ENCODE measurements around the gene FOXJ1. TPM values are rescaled to one million over a fixed set of nuclear protein-coding genes. Genes with fewer than 3 reads are reported as not detected.
A peak's percentile ranks its signal among the peaks of the same experiment; 100 is the strongest.

FOXJ1 gene
- total RNA-seq, 1 donor = 1.3 TPM

DNA sequence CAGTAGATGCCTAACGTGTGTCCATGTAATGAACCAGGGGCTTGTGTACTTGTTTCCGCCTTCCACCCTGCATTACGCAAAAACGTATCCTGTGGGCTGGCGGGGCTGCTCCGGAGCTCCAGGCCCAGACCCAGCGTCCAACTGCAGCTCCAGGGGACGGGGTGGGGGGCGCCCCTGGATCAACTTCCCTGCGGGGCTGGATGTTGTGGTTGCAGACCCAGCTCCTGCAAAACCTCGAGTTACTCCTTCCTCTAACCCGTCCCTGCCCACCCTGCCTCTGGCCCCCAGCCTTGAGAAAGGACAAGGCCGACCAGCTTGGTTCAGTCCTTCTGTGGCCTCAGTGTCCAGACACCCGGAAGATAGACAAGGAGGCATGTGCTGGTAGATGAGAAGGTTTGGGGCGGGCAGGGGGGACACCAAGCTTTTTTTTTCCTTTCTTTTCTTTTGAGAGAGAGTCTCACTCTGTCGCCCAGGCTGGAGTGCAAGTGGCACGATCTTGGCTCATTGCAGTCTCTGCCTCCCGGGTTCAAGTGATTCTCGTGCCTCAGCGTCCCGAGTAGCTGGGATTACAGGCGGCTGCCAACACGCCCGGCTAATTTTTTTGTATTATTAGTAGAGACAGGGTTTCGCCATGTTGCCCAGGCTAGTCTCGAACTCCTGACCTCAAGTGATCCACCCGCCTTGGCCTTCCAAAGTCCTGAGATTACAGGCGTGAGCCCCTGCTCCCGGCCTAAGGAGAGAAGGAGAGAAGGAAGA is 36.7 kb downstream of the FOXJ1 start:
- Histone ChIP-seq H3K27me3 (ENCODE audit: insufficient read depth, low read length) (no peaks in the 10 kb centered on the region), H3K9me3 (ENCODE audit: low read depth, low read length) (no peaks in the 10 kb centered on the region), H3K4me3 (ENCODE audit: low read length) (peak overlapping the region; percentile 86), H3K4me1 (ENCODE audit: insufficient read depth, low read length) (peaks cover 42% of the 10 kb centered on the region)

DNA sequence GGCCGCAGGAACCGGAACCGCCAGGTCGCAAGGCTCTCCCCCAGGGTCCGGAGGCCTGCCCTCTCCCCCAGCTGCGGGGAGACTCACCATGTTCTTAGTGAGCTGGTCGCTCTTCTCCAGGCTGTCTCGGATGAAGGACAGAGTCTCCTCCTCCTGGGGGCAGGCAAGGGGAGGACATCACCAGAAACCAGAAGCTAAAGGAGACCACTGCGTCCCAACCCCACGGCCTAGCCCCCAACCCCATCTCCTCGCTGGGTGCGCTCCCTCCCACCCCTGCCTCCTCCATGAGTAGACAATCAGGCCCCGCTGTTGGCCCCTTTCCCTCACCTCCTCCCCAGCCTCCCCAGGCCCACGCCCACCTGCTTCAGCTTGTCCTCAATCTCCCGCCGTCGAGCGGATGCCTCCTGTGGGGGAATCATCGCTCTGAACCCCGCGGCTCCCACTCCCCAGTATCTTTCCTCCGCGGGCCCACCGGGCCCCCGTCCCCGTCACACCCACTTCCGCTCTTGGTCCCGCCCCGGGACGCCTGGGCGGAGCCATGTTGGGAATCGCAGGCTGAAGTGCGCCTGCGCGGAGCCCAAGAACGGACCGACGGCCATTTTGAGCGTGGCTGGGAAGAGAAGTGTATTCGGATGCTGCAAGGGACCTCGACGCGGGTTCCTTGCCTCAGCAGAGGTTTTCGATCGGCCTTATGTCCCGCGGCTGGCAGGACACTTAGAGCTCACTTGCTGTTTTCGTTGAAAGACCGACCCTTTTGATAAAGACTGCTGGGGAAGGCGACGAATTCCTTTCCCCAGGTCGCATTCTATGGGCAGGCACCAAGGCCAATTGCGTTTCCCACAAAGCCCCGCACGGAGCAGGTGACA is 37.5 kb downstream of the FOXJ1 start, which contains the start of gene EXOC7:
TSS of gene EXOC7 (minus strand) at position 514 of the 866 bp plus-strand sequence. CDS start at position 419, 95 bp downstream.
- Histone ChIP-seq H3K27me3 (ENCODE audit: insufficient read depth, low read length) (no peaks in the 10 kb centered on the region), H3K4me1 (ENCODE audit: insufficient read depth, low read length) (peaks cover 42% of the 10 kb centered on the region), H3K4me3 (ENCODE audit: low read length) (peak within 1 kb of the TSS; percentile 86), H3K9me3 (ENCODE audit: low read depth, low read length) (no peaks in the 10 kb centered on the region)

DNA sequence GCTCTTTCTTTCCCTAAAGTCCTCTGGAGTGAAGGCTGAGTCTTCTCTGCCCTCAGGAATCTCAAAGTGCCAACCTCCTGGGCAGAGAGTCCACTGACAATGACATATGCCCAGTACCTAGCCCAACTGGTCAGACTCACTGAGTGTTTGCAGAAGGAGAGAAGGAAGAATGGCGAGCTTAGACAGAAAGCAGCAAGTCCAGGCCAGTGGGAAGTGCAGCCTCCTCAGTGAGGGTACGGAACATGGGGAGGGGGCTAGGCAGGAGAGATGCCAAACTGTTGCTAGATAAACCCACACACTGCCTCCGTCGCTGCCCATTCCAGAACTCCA is 38.1 kb downstream of the FOXJ1 start:
- no peaks in the 10 kb centered on the region for H3K27me3 ChIP-seq (ENCODE audit: insufficient read depth, low read length)
- peaks cover 42% of the 10 kb centered on the region for H3K4me1 ChIP-seq (ENCODE audit: insufficient read depth, low read length)
- H3K4me3 ChIP-seq (ENCODE audit: low read length) = peak overlapping the region; percentile 86
- no peaks in the 10 kb centered on the region for H3K9me3 ChIP-seq (ENCODE audit: low read depth, low read length)

DNA sequence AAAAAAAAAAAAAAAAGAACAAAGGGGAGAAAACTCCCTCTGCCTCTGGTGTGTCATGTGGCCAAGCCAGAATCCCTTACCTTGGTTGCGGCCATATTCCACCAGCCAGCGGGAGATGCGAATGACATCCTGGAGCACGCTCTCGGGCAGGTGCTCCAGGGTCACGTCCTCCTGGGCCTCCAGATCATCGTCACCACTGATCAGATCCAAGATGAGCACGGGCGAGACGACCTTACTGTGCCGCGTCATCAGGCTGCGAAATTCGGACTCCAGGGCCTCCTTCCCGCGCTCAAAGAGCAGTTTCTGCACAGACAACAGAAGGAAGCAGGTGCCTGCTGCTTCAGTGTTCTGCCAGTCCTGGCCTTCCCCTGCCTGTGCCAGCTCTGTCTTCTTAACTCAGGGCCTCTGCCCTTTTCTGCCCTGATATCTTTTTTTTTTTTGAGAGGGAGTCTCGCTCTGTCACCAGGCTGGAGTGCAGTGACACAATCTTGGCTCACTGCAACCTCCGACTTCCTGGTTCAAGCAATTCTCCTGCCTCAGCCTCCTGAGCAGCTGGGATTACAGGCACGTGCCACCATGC is 43.2 kb downstream of the FOXJ1 start:
- Histone ChIP-seq H3K27me3 (ENCODE audit: insufficient read depth, low read length) (no peaks in the 10 kb centered on the region), H3K4me1 (ENCODE audit: insufficient read depth, low read length) (peaks cover 13% of the 10 kb centered on the region), H3K4me3 (ENCODE audit: low read length) (no peak overlapping the region), H3K9me3 (ENCODE audit: low read depth, low read length) (no peaks in the 10 kb centered on the region)

DNA sequence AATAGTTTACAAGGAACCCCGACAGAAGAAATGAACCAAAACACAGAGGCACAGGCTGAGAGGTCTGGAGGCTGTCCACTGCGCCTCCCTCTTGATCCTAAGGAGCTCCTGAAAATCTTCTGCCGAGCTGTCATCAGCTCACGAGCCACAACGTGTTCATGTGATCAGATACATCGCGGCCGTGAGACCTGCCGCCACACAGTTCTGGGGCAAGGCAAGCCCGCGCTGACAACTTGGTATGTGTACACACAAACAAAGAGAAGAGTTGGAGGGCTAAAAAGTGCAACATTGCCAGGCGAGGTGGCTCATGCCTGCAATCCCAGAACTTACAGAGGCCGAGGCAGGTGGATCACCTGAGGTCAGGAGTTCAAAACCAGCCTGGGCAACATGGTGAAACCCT is 45.1 kb downstream of the FOXJ1 start:
- H3K9me3 ChIP-seq (ENCODE audit: low read depth, low read length) = no peaks in the 10 kb centered on the region
- no peaks in the 10 kb centered on the region for H3K4me1 ChIP-seq (ENCODE audit: insufficient read depth, low read length)
- H3K27me3 ChIP-seq (ENCODE audit: insufficient read depth, low read length) = no peaks in the 10 kb centered on the region
- no peak overlapping the region for H3K4me3 ChIP-seq (ENCODE audit: low read length)

DNA sequence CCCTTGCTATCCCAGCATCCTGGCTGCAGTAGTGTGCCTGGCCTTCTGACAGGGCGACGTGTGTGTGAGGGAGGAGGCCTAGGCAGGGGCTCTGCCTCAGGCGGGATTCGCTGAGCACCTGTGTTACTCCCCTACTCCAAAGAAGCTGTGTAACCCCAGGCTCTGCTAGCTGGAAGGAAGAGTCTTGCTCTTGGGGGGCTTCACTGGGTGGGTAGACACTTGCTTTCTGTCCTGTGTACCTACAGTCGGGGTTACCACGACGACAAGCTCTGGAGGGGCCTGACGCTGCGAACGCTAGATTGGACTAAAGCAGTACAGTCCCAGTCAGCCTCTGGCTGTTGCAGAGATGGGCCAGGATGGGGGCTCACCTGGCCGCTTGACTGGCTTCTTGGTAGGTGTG is 47.0 kb downstream of the FOXJ1 start:
- no peaks in the 10 kb centered on the region for H3K9me3 ChIP-seq (ENCODE audit: low read depth, low read length)
- no peaks in the 10 kb centered on the region for H3K4me1 ChIP-seq (ENCODE audit: insufficient read depth, low read length)
- no peak overlapping the region for H3K4me3 ChIP-seq (ENCODE audit: low read length)
- H3K27me3 ChIP-seq (ENCODE audit: insufficient read depth, low read length) = no peaks in the 10 kb centered on the region

DNA sequence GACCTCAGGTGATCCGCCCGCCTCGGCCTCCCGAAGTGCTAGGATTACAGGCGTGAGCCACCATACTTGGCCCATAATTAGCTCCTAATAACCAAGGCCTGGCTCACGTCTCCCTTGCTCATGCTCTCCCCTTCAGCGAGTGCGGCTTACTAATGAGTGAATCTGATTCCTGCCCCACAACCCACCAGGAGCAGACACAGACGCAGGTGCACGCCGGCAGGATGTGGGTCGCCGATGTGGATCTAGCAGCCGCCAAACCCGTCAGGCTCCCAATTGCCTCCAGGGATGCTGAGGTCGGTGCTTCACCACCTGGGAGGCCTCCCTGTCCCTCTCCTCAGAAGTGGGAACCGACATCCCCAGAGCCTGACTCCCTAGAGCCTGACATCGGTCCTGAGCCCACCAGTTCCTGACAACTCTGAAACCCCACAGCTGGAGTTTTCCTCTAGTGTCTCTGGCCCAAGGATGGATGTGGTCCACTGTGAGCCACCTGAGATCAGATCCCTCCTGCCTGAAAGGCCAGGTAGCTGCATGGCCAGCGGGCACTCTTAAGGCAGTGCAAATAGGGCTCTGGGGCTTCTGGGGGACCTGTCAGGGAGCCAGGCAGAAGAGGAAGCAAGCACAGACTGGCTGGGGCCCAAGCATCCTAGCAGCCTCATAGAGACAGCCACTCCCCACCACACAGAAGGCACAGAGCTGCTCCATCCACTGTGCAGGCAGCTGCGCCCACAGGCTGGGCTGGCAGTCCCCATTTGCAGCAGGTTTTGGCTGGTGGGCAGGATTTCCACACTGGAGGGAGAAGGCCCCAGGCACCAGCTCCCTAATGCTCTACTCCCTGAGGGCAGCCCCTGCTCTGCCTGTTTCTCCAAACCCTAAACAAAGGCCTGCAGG is 48.3 kb downstream of the FOXJ1 start:
- Histone ChIP-seq H3K4me1 (ENCODE audit: insufficient read depth, low read length) (no peaks in the 10 kb centered on the region), H3K4me3 (ENCODE audit: low read length) (no peak overlapping the region), H3K27me3 (ENCODE audit: insufficient read depth, low read length) (no peaks in the 10 kb centered on the region), H3K9me3 (ENCODE audit: low read depth, low read length) (no peaks in the 10 kb centered on the region)

DNA sequence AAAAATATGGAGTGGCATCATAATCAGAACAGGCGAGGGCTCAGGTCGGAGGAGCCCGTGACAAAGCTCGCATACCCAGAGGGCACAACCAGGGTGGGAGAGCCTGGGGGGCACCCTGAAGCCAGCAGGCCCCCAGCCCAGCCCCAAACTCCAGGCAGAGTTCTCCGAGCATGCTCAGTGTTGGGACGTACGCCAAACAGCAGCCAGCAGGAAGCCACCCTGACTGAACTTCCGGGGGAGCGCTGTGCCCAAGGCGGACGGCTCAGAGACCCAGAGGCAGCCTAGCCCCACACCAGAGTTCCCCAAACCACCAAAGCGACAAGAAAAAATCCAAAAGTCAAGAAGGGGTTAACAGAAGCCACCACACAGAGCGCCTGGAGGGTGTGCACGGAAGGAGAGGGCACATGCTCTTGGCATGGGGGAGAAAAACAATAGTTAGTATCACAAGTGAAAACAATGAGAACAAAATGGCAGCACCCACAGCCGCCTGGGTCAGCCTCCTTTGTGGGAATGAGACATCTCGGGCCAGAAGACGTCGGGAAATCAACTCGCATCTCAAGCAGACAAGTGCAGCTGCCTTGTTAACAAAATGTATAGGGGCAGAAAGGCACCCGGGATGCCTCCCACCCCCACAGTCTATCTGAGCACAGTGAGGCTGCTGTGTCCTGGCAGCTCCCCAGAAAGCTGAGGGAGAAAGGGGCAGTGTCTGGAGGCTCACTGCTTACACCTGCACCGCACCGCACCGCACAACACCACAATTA is 49.3 kb downstream of the FOXJ1 start:
- Histone ChIP-seq H3K4me1 (ENCODE audit: insufficient read depth, low read length) (no peaks in the 10 kb centered on the region), H3K4me3 (ENCODE audit: low read length) (no peak overlapping the region), H3K9me3 (ENCODE audit: low read depth, low read length) (no peaks in the 10 kb centered on the region), H3K27me3 (ENCODE audit: insufficient read depth, low read length) (no peaks in the 10 kb centered on the region)

DNA sequence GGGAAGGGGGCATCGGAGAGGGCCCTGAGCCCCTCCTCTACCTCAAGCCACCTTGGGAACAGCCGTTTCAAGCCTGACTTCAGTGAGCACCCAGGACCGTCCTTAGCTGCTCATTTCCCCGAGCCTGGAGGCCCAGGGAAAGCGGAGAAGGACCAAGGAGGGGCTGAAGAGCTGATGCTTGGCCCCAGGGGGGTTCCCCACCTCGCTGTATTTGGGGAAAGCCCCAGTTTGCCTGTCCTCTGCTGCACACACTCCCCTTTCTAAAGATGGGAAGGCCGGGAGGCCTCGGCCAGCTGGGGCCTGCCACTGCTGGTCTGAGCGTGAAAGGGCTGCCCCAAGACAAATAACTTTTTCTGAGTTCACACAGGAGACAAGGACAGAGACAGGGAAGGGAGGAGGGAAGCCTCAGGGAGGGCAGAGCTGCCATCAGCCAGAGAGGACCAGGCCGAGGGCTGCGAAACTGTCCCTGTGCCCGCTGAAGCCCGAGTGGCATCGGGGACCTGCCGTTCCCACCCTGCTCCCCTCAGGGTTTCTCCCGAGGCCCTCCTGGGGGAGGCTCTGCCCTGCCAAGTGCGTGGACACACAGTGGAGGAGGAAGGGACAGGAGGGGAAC is 50.4 kb downstream of the FOXJ1 start:
- Histone ChIP-seq H3K9me3 (ENCODE audit: low read depth, low read length) (no peaks in the 10 kb centered on the region), H3K4me3 (ENCODE audit: low read length) (no peak overlapping the region), H3K27me3 (ENCODE audit: insufficient read depth, low read length) (no peaks in the 10 kb centered on the region), H3K4me1 (ENCODE audit: insufficient read depth, low read length) (no peaks in the 10 kb centered on the region)

DNA sequence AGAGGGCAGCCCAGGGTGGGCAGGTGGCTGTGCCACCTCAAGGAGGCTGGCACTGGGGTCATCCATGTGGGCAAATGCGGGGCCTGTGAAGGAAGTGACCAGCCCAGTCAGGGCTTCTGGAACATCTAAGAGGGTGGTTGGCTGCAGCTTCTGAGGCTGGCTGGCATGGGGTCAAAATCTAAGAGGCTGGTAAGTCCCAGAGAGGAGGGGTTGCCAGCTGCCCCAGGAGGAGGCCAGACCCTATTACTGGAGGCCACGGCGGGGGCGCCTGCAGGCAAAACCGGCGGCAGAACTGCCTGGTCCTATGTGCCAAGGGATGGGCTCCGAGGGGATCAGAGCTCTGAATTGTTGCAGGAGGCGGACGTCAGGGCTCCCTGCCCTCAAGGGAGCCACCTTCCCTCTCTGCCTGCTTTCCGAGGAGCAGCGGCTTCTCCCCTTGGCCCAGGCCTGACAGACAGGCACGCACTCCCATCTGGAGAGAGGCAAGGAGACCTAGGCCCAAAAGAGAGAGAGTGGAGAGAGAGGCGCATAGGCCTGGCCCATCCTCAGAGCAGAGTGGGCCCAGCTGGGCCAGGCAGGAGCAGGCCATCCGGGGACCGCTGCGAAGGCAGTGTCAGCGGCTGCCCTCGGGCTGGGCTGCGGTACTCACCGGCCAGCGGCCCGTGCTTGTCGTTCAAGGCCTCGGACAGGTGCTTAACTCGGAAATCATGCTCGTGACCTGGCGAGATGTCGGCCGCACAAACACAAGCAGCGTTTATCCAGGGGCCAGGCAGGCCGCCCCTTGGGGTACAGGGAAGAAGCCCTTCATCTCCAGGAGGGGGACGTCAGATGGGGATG is 51.1 kb downstream of the FOXJ1 start:
- H3K27me3 ChIP-seq (ENCODE audit: insufficient read depth, low read length) = no peaks in the 10 kb centered on the region
- H3K4me1 ChIP-seq (ENCODE audit: insufficient read depth, low read length) = no peaks in the 10 kb centered on the region
- H3K9me3 ChIP-seq (ENCODE audit: low read depth, low read length) = no peaks in the 10 kb centered on the region
- H3K4me3 ChIP-seq (ENCODE audit: low read length) = no peak overlapping the region

DNA sequence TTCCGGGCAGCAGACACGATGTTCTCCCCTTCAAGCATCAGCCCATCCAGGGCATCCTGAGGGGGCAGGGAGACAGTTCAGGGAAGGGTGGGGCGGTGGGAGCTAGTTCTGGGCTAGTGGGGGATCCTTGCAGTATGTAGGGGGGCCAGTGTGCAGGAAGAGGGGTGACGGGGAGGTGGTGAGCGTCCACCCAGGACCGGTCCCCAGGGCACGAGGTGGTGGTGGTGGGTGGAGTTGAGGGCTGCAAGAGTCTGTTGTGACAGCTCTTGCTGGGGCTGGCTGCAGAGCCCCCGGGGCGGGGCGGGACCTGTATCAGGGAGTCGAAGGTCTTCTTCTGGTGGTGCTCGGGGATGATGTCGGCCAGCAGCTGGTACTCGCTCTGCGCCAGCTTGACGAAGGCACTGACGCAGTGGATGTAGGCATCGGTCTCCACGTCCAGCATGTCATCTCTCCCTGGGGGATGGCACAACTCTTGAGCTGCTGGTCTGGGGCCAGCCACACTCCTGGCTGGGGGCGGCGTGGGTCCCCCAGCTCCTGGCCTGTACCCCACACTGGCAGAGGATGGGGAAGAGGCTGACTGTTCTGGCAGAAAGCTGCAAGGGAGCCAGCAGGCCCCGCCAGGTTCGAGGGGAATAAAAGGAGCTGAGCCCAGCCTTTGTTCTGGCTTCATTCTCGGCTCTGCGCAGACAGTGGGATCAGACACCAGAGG is 52.0 kb downstream of the FOXJ1 start:
- Histone ChIP-seq H3K4me3 (ENCODE audit: low read length) (no peak overlapping the region), H3K27me3 (ENCODE audit: insufficient read depth, low read length) (no peaks in the 10 kb centered on the region)

DNA sequence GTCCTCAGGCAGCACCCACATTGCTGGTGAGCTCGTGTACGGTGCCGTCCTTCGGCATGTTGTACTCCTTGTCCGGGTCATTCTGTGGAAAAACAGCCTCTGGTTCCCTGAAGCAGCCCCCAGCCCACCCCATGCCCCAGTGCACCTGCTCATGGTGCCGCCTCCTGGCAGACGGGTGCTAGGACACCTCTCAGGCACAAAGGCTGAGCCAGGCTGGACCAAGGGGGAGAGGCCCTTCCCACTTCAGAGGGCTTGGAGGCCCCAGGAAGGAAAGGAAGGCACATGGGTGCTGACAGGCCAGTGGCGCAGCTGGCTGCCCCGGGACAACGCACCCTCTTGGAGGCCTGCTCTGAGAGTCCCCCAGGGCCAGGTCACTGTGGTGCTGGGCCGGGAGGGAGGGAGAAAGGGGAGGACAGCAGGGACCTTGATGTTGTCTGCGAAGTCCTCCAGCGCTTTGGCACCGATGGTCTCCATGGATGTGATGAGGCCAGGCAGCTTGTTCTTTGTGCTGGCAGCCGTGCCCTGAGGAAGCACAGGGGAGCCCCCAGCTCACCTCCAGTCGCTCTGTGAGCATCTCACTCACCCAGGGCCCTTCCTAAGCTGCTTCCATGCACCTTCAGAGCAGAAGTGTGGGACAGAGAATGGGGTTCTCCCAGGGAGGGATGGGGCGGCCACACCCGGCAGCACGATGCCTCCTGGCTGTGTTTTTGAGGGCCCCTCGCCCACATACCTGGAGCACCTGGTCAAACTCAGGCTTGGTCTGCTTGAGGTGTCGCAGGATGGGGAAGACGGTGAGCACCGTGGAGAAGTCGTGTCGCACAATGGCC is 52.8 kb downstream of the FOXJ1 start:
- Histone ChIP-seq H3K4me3 (ENCODE audit: low read length) (no peak overlapping the region), H3K9me3 (ENCODE audit: low read depth, low read length) (no peaks in the 10 kb centered on the region), H3K4me1 (ENCODE audit: insufficient read depth, low read length) (no peaks in the 10 kb centered on the region), H3K27me3 (ENCODE audit: insufficient read depth, low read length) (no peaks in the 10 kb centered on the region)

More for the DNA sequence above, 52.0 kb downstream of the FOXJ1 start:
- H3K4me1 ChIP-seq (ENCODE audit: insufficient read depth, low read length) = no peaks in the 10 kb centered on the region
- no peaks in the 10 kb centered on the region for H3K9me3 ChIP-seq (ENCODE audit: low read depth, low read length)

Measured in mononuclear cell (primary cell).